Thyroid gland (tissue), 4 donors: ENCODE measurements around the gene RIPK4.

Source experiments
- POLR2A ChIP-seq, 2 donors: fragments of 450-650 bp; IDR thresholded peaks; one replicate each; pipeline ENCODE4 v1.6.1; 2017; ENCODE audit warnings: antibody characterized with exemption in 2 of 2, mild to moderate bottlenecking in 2 of 2, moderate library complexity in 1 of 2
- TF ChIP-seq, protein P1 (sequence below), 6 experiments: fragments of 200-600 bp in 3 of 6; fragments of 450-650 bp in 3 of 6; sonication (generic) in 3 of 6; IDR thresholded peaks; one replicate each; pipeline ENCODE4 v1.5.1; 2016 to 2019; ENCODE audit warnings: antibody characterized with exemption in 6 of 6, mild to moderate bottlenecking in 2 of 6, inconsistent platforms in 1 of 6, moderate library complexity in 1 of 6

DNA sequence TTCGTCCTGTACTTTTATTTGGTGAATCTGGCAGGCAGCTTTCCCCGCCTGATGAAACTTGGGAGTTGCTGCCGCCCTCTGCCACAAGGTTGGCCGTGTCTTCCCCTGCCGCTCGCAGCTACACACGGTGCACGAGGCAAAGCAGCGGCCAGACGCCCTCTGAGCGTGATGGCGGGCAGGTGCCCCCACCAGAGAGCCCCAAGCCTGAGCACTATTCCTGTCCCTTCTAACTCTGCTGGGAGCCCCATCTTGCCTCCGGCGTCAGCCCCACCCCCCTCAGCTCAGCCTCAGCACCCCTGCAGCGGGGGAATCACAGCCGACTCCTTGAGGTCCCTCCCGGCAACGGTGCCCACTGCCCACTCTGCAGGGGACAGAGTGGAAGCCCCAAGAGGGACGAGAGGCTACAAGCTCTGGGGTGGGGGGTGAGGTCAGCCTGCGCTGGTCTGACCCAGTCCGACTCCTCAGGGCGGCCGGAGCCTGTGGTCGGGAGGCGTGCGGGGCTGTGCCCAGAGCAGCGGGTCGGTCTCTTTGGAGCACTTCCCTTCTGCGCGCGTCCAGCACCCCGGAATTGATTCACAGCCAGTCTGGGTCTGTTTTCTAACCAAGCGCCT is 41.3 kb downstream of the RIPK4 start:
- TF ChIP-seq, protein P1, sequence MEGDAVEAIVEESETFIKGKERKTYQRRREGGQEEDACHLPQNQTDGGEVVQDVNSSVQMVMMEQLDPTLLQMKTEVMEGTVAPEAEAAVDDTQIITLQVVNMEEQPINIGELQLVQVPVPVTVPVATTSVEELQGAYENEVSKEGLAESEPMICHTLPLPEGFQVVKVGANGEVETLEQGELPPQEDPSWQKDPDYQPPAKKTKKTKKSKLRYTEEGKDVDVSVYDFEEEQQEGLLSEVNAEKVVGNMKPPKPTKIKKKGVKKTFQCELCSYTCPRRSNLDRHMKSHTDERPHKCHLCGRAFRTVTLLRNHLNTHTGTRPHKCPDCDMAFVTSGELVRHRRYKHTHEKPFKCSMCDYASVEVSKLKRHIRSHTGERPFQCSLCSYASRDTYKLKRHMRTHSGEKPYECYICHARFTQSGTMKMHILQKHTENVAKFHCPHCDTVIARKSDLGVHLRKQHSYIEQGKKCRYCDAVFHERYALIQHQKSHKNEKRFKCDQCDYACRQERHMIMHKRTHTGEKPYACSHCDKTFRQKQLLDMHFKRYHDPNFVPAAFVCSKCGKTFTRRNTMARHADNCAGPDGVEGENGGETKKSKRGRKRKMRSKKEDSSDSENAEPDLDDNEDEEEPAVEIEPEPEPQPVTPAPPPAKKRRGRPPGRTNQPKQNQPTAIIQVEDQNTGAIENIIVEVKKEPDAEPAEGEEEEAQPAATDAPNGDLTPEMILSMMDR (IDR thresholded peaks at IDR 0.05) = peak in 1 of 6 experiments; percentile 13
- TF ChIP-seq POLR2A (IDR thresholded peaks at IDR 0.05) = no peak
